ENCODE results near the gene AGPS.

The AGPS gene

DNA sequence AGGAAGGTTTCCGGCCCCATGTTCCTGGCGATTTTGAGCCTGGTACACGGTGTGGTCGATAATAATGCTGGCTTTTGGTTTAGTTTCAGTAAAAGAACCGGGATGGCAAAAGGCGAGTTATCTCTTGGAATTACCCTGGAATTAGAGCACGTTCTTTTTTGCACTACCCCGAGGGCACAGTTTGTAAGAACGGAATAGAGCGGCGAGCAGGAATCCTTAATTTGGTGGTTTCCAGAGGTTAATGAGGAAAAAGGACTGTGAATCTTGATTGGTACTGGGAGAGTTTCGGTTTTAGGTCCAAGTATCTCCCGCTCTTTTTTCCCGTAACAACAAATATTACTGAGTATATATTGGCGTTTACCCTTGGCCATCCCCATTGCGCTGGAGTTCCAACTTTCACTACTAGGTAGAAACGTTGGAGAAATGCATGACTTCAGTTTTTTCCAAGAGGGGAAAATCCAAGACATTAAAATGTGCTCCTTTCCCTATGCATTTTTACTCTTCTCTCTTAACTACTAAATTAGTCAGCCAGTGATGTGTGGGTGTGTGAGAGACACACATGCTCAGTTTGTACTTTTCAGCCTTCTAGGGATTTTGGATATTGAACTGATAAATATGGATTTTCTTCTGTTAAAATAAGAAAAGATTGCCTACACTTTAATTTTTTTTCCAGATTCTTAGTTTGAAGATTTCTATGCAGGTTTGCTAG is 160.8 kb downstream of the AGPS start:
- peak; percentile 93 for DNase-seq

DNA sequence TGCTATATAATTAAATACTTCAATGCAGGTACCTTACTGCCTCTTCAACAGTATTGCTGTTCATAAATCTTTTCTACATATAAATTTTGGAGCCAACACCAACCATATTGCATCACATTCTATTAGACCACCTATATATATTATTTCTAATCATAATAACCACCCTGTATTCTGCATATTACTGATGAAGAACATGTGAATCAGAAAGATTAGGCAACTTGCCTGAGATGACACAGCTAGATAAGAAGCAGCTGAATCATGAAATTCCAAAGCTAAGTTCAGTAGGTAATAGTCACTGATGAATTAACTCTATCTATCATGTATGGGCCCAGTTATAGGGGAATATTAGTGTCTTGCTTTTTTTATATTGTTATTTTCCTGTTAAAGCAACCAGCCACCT is 161.8 kb downstream of the AGPS start:
- no peak for DNase-seq

DNA sequence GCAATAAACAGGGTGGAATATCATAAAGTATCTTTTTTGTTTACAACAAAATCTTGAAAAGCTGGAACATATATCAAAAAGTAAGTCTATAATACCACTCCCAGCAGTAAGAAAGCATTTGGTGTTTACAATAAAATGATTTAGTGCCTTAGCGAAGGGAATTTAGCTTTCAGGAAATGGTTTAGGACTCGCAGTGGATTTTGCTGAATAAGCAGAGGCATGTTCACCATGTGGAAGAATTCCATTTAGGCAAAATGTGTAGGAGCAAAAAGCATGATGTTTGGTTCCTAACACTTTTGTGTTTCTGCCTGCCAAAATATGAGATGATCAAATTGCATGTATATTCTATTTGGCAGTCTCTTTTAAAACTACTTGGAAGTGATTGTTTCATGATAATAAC is 163.6 kb downstream of the AGPS start:
- no peak for DNase-seq

DNA sequence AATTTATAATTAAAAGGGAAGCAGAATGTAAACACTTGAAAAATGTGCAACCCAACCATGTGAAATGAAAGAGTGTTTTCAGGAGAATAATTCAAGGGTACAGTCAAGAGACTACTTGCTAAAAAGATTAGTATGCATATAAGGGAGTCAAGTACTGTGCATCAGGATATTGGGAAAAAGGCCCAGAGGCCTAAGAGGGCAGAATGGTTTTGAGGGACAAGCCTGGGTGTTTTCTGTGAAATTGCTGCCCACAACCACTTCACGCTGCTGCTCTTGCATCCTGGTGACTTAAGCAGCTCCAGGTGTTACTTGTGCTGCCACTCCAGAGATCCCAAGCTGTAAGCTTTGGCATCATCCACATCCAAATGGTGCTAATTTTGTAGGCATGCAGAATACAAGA is 165.2 kb downstream of the AGPS start:
- no peak for DNase-seq

DNA sequence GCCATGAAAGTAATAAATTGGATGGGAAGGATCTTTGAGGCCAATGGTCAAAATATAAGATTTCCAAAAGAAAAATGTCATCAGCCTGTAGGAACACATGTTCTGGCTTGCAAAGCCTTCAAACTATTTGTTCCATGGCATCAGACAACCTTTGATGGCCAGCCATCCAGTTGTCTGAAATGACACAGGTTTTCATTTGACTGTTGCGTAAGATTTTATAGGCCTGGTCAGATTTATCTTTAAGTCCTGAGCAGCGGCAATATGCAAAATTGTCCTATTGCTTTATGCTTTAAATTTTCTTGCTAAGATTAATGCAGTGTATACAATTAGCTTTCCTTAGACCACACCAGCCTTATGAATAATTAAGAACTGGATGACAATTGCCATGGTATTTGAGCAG is 167.1 kb downstream of the AGPS start:
- no peak for DNase-seq

DNA sequence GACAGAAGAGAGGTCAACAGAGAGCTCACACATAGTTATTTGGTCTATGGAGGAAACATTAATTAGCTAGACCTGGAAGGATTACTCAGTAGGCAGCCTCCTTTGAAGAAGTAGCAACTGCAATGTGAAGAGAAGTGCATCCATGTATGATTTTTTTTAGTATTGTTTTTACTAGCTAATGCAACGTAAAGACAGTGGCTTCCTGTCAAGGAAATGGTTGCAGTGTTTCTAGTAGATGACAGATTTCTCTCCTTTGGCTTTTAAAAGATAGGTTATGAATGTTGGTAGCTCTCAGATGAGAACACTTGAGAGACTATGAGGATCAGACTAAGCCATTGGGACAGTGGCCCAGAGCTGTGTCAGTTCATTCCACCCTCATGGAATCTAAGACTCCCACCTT is 175.8 kb downstream of the AGPS start:
- no peak for DNase-seq

DNA sequence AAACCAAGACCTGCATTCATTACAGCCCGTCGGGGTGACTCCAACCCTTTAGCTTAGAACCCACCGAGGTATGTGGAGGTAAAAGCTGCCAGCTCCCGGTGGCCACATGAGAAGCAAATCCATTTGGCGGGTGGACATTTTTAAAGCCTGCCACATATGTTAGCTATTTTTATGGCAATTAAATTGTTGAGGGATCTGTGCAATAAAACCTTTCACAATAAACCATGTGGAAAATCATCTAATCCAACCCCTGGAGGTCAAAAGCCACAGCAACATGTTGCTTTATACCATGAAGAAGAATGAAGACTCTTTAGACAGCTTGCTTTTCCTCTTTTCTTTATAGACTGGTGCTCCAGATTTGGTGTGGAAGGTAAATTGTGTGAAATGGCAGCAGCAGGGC is 176.3 kb downstream of the AGPS start:
- no peak for DNase-seq

DNA sequence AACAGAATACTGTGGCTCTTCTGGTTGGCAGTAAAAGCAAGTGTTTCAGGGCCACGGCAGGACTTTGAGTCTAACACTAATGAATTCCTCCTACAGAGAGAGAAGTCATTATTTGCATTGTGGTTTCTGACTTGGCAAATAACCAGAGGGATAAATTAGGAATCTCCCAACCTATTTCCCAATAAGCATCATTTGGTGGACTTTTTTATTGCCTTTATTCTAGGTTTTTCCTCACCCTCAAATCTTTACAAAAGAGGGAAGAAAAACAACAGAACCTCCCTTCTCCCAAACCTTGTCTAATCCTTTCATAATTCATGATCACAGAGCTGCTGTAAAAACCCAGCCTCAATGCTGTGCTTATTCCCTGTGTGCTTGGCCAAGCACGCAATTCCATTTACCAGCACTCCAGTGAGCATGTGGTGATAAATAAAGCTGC is 179.7 kb downstream of the AGPS start:
- DNase-seq: no peak

DNA sequence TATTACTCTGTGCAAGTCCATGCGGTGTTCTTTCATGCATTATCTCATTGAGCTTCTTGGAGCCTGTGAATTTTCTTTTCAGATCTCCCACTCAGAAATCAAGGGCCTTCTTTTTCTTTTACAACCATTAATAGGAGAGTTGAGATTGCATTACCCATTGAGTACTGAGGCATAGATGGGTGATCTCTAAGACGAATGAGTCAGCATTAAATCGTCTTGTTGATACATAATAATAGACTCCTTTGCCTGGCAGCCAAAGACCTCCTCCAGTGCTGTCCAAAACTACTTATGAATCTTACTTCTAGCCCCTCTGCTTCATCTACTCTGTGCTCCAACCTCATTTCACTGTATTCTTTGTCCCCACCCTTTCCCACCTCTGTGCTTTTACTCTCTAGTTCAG is 180.5 kb downstream of the AGPS start:
- DNase-seq: peak; percentile 33

DNA sequence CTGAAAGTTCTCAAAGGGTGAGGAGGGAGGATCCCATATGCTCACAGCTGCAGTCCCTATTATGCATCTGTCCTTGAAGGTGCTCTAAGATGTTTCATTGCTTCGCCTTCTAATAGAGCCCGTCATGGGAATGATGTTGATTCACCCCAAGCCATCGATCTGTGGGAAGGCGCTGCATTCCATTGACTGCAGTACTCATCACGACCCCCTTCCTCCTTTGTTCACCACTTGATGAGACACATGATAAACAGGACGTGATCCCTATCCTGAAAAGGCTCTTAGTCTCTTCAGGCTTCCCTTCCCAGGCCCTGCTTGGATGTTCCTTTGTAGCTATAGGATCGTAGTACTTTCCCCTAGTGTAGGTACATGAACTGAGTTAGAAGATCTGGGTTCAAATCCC is 181.8 kb downstream of the AGPS start:
- no peak for DNase-seq

DNA sequence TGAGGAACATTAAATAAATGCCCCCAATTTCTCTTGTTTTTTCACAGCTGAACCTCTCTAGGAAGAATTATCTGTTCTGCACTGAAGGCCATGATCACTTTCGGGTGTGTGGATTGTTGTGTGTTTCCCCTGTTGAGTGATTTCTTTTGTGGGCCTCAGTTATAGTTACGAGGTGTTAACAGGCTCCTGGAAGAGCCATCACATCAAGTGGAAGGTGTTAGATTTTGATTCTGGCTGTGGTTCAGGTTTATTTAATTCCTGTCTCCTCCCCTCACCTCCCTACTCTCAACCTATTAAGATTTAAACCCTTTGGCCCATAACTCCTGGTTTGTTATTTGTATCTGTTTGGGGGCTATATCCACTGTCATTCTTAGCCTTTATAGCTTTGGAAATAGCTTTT is 182.8 kb downstream of the AGPS start:
- no peak for DNase-seq

DNA sequence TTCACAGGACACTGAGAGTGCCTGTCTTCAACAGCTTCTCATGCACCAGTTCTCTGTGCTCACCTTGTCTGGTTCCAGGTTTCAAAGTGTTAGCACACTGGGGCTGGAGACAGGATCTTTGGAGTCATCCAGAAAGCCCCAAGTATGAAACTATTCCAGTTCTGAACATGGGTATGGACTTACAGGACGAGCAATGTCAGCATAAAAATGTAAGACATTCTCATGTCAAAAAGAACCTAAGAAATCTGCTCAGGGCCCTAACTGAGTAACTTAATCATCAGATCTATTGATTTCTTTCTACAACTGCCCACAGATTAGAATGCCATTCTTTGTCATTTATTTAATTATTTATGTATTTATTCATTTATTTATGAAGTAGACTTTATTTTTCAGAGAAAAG is 184.5 kb downstream of the AGPS start:
- DNase-seq: no peak

DNA sequence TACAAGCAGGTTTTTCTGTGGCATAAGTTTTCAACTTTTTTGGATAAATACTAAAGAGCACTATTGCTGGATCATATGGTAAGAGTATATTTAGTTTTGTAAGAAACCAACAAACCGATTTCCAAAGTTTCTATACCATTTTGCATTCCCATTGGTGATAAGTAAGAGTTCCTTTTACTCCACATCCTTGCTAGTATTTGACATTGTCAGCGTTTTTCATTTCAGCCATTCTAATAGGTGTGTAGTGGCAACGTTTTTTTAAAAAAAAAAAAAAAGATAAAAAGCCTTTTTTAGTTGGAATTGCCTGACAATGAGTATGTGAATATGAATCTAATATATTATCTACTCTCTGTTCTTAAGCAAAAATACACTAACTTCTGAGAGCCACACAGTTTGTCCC is 185.9 kb downstream of the AGPS start:
- DNase-seq: no peak

DNA sequence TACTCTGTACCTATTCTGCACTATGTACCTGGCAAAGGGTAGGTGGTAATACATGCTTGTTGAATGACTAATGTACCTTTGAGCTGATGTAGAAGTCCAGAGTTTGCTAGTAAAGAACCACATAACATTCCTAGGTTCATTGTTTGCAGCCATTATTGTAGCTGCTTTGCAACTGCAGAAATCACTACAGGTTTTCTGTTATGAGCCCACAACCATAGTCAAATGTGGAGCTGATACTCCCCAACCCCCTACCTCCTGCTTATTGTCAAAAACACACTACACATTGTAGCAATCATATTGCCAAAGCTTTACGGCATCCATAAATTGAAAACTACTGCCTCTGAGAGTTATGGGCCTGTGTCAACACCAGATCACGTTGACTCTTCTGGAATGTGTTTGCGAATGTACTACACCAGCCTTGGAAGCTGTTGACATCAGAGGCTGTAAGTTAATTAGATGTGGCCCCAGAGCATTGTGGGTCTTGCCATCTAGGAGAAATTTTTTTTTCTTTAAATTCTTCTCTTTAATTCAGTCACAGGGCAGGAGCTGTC is 187.0 kb downstream of the AGPS start:
- DNase-seq: no peak

DNA sequence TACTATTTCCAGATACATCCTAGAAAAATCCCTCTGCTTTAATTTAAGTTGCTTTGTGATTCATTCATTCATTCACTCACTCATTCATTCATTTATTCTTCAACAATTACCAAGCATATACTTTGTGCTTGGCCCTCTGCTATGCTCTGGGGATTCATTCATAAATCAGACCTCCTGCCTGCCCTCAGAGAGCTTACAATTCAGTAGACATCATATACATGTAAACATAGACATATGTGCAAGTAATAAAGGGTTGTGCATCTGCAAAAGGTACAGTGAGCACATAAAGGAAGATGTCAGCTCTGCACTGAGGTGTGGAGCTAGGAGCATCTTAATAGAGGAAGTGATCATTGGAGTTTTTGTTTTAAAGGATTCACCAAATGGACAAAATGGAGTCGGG is 189.4 kb downstream of the AGPS start:
- no peak for DNase-seq

DNA sequence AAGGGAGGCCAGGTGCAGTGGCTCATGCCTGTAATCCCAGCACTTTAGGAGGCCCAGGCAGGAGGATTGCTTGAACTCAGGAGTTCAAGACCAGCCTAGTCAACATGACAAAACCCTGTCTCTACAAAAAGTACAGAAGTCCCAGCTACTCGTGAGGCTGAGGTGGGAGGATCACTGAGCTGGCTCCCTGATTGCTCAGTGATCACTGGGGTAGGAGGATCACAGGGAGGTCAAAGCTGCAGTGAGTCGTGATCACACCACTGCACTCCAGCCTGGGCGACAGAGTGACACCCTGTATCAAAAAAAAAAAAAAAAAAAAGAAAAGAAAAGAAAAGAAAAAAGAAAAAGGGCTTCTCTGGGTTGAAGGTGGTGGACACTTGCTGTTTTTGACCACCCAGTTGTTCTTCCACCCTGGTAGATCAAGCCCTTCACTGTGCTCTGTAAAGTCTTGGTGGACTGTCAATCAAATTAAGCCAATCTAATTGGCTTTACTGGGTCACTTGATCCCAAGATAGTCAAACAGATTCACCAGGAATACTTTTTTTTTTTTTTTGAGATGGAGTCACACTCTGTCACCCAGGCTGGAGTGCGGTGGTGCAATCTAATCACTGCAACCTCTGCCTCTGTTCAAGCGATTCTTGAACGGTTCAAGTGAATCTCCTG is 191.6 kb downstream of the AGPS start:
- no peak for DNase-seq

DNA sequence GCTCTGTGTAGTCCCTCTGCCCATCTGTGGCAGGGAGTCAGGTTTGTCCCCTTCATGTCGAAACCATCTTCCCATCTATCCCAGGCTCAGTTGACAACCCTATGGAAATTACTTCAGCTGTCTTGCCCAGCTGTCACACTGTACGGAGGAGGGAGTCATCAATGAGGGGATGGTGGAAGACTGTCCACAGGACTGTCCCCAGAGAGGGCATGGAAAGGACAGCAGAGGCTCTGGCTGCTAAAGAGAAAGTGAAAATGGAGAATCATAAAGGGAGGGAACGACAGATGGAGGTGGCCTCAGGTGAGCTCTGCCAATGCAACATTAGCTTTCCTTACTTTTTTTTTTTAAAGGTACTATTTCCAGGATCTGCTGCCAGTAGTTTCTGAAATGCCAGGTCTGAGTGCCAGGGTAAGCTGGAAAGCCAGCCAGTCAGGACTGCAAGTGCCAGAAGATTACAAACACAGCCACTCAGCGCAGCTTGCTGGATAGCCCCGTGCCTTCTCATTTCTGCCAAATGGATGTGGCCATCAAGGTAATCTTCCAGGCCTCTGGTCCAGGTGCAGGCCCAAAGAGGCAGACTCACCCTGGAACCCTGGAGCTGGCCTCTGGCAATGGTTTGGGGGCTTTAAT is 192.8 kb downstream of the AGPS start:
- DNase-seq: no peak

DNA sequence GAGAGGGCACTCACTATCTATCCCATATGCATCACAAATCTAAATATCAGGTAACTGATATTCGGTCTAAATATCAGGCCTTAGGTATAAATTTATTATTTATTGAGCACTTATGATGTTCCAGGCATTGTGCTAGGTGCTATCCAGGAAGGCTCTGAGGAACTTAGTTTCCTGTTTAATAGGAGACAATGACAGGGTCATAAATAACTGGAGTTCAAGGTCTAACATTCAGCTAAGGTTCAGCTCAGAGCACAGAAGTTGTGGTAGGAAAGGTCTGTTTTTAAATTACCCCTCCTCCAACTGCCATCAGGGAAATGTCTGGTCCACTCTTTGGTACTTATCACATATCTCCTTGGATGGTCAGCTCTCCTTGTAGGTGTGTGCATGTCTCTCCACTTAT is 193.6 kb downstream of the AGPS start:
- no peak for DNase-seq

DNA sequence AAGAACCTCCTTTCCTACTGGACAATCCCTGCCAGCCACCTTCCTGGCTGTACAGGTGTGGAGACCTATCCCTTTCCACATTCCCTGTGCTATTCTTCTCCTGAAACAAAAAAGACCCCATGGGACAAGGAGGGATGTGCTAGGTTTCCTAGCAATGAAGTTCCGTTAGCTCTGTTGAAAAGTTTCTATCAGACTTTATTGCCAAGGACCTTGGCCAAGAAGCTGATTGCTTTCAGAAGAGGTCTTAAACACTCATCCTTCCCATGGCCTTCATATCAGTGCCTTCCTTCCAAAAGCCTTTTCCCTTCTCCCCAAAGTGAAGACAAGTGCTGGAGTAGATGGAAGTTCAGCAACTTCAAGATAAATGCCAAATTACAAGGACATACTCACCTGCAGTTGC is 194.8 kb downstream of the AGPS start:
- no peak for DNase-seq

DNA sequence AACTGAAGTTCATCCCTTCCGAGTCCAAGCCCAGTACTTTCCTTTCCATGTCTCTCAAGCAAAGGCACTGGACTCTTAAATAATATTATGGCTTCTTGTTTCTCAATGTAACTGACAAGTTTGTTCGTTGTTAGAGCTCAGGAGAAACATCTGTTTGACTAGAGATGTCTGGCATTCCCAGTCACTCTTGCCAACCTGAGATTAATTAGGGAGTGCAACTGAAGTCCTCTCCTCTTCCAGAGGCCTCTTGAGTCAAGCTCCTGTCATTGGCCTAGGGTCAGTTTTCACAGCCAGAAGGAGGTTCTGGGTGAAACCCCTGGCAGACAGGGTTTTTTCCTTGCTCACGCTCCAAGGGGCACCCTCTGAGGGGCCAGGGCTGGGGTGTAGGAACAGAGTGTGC is 196.1 kb downstream of the AGPS start:
- DNase-seq: no peak

DNA sequence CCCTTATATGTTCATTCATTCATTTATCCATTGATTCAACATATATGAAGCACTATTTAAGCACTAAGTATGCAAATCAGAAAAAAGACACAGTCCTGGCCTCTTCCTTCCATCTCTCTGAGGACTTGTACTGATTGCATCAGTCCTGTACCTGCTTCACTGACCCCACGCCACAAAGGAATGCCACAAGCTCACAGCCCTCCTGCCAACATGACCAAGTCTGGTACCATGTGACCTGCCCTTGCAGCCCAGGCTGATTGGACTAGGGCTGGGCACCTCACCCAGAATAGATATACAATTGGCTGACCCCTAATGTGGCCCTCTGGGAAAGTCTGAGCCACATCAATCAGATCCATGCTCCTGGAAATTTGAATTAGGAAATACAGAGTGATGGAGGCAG is 196.6 kb downstream of the AGPS start:
- no peak for DNase-seq

DNA sequence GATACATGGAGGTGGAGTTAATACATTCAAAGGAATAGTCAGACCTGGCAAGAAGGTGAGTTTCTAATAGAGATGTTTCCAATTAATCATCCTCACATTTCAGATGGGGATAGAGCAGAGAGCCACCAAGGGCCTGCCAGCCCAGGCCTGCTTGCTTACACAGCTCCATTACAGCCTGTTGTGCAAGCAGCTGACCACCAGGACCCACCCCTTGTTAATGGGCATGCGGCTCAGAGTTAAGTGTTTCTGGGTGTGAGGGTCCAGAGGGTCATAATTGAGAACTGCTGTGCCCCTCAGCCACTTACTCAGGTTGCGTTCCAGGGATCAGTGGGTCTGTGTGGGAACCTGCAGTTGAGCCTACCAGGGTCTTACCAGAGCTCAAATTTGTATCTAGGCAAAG is 199.8 kb downstream of the AGPS start:
- no peak for DNase-seq

DNA sequence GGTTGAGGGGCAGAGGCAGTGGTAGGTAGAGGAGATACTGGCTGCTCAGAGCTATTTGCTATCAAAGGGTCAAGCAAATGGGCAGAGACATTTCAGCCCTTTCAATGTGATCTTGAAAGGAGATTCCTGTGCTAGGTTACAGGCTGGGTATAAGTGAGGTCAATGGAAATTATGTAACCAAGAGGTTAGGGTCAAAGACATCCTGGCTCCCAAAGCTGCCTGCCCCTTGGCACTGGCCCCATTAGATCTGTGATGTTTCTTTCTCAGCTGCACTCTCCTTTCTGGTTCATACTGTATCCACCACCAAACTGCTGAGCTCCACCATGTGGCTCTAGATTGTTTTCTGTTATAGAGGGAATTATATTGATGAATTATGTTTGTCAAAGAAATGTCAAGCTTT is 200.4 kb downstream of the AGPS start:
- no peak for DNase-seq

DNA sequence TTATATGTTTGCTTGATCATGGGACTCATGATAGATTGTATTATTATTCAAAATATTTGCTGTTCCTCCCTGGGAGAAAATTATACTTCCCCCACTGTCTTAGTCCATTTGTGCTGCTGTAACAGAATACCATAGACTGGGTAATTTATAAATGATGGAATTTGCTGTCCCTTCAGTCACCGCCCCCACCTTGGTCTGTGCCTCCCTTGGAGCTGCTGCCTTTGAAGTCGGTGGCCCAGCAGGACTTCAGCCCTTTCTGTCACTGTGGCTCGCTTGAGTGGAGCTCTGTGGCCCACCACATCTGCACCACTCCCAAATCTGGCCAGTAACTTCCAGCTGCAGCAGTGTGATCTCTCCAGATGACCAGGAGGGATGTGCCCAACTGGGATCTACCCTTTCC is 200.8 kb downstream of the AGPS start:
- DNase-seq: no peak
